DMS114 treated with DMSO at 0.1 percent for 48 hours (cell line): ENCODE measurements around the gene HTT-AS.

ENCODE experiments used
- DNase-seq: peaks from one replicate; lab custom pipeline; 2025; ENCODE audit not compliant: unreplicated experiment; lab: John Stamatoyannopoulos, UW

Gene HTT-AS

GRCh38 chr4:3031357-3032082 lies 42.8 kb downstream of the HTT-AS start:
- DNase-seq: no peak

- no peak for DNase-seq
Measured at GRCh38 chr4:3030566-3031356, 43.6 kb downstream of the HTT-AS start.

GRCh38 chr4:3029464-3029863 lies 44.9 kb downstream of the HTT-AS start:
- DNase-seq: no peak

GRCh38 chr4:3026540-3026939 lies 47.8 kb downstream of the HTT-AS start:
- DNase-seq: no peak

GRCh38 chr4:3025881-3026280 lies 48.5 kb downstream of the HTT-AS start:
- DNase-seq: no peak

GRCh38 chr4:3022651-3023050 lies 51.7 kb downstream of the HTT-AS start:
- DNase-seq: no peak

- DNase-seq: no peak
Measured at GRCh38 chr4:3022112-3022511, 52.2 kb downstream of the HTT-AS start.

GRCh38 chr4:3021627-3022026 lies 52.7 kb downstream of the HTT-AS start:
- no peak for DNase-seq

GRCh38 chr4:3021127-3021526 lies 53.2 kb downstream of the HTT-AS start:
- no peak for DNase-seq

GRCh38 chr4:3019145-3019846 lies 55.0 kb downstream of the HTT-AS start:
- no peak for DNase-seq

GRCh38 chr4:3017504-3017903 lies 56.8 kb downstream of the HTT-AS start:
- no peak for DNase-seq

- no peak for DNase-seq
Measured at GRCh38 chr4:3016961-3017360, 57.4 kb downstream of the HTT-AS start.

GRCh38 chr4:3013839-3014350 lies 60.4 kb downstream of the HTT-AS start:
- no peak for DNase-seq
